Medulla oblongata (tissue), 1 donor: ENCODE data around the gene EIF4ENIF1.
"Not testable (repeated sequence)": the region's sequence is repeated elsewhere in the genome, so short reads cannot be mapped to it uniquely, and the experiment has no call there.

ENCODE experiments used
- DNase-seq: peaks from one replicate; pipeline ENCODE4 v3.0.0-alpha.2; 2015; ENCODE audit errors: extremely low spot score

EIF4ENIF1 gene

GRCh38 chr22:31445642-31446041 is 44.0 kb downstream of the EIF4ENIF1 start:
- DNase-seq, result no peak

- DNase-seq, result no peak
Observed at GRCh38 chr22:31443516-31443915, 46.1 kb downstream of the EIF4ENIF1 start.

GRCh38 chr22:31442768-31443489 is 46.7 kb downstream of the EIF4ENIF1 start:
- DNase-seq, result no peak

GRCh38 chr22:31441652-31442051 is 48.0 kb downstream of the EIF4ENIF1 start:
- no peak for DNase-seq

GRCh38 chr22:31440681-31441080 is 49.0 kb downstream of the EIF4ENIF1 start:
- DNase-seq, result no peak

GRCh38 chr22:31439808-31440207 is 49.8 kb downstream of the EIF4ENIF1 start:
- no peak for DNase-seq

GRCh38 chr22:31436132-31436531 is 53.5 kb downstream of the EIF4ENIF1 start:
- DNase-seq, result peak; percentile 9

- DNase-seq, result no peak
Observed at GRCh38 chr22:31431950-31432349, 57.7 kb downstream of the EIF4ENIF1 start.

- DNase-seq, result no peak
Observed at GRCh38 chr22:31425331-31426050, 64.2 kb downstream of the EIF4ENIF1 start.

- not testable (repeated sequence) for DNase-seq
Observed at GRCh38 chr22:31402350-31402749, 87.3 kb downstream of the EIF4ENIF1 start.

GRCh38 chr22:31400023-31400397 is 89.6 kb downstream of the EIF4ENIF1 start:
- peak; percentile 6 for DNase-seq

- peak; percentile 98 for DNase-seq
Observed at GRCh38 chr22:31399211-31400022, 90.2 kb downstream of the EIF4ENIF1 start, which contains the start of gene DRG1. DRG1 (plus strand) TSS chr22:31399604; CDS start chr22:31399684, 80 bp downstream.

- no peak for DNase-seq
Observed at GRCh38 chr22:31398231-31398630, 91.4 kb downstream of the EIF4ENIF1 start.

GRCh38 chr22:31394326-31394725 is 95.3 kb downstream of the EIF4ENIF1 start:
- DNase-seq, result no peak

GRCh38 chr22:31393893-31394292 is 95.7 kb downstream of the EIF4ENIF1 start:
- DNase-seq, result no peak
